HG02623 (cell line): ENCODE data around the gene PARD3.

Source experiments
- ATAC-seq: cut with Tn5 transposase; IDR thresholded peaks from one replicate; pipeline ENCODE4 v1.9.1; 2021; ENCODE audit warnings: moderate library complexity; ENCODE audit not compliant: unreplicated experiment

Gene PARD3

GRCh38 chr10:34335960-34336690 is 479.0 kb downstream of the PARD3 start:
- no peak for ATAC-seq

GRCh38 chr10:34334908-34335307 is 480.2 kb downstream of the PARD3 start:
- ATAC-seq, result no peak

- ATAC-seq, result no peak
These were observed 481.6 kb downstream of the PARD3 start for GRCh38 chr10:34333513-34333912.

GRCh38 chr10:34327184-34327583 is 487.9 kb downstream of the PARD3 start:
- no peak for ATAC-seq

- ATAC-seq, result no peak
These were observed 491.9 kb downstream of the PARD3 start for GRCh38 chr10:34323192-34323591.

GRCh38 chr10:34320265-34320664 is 494.8 kb downstream of the PARD3 start:
- no peak for ATAC-seq

- ATAC-seq, result no peak
These were observed 495.8 kb downstream of the PARD3 start for GRCh38 chr10:34319197-34319846.

GRCh38 chr10:34316154-34316553 is 498.9 kb downstream of the PARD3 start:
- no peak for ATAC-seq

- ATAC-seq, result no peak
These were observed 500.6 kb downstream of the PARD3 start for GRCh38 chr10:34314457-34314856.

GRCh38 chr10:34313888-34314287 is 501.2 kb downstream of the PARD3 start:
- no peak for ATAC-seq

GRCh38 chr10:34313353-34313752 is 501.7 kb downstream of the PARD3 start:
- ATAC-seq, result no peak

- ATAC-seq, result no peak
These were observed 503.4 kb downstream of the PARD3 start for GRCh38 chr10:34311679-34312078.

- no peak for ATAC-seq
These were observed 504.9 kb downstream of the PARD3 start for GRCh38 chr10:34310234-34310633.

GRCh38 chr10:34305189-34305588 is 509.9 kb downstream of the PARD3 start:
- no peak for ATAC-seq

GRCh38 chr10:34303022-34303421 is 512.1 kb downstream of the PARD3 start:
- no peak for ATAC-seq

- ATAC-seq, result no peak
These were observed 515.9 kb downstream of the PARD3 start for GRCh38 chr10:34299105-34299611.

- no peak for ATAC-seq
These were observed 516.7 kb downstream of the PARD3 start for GRCh38 chr10:34298346-34298818.

- ATAC-seq, result no peak
These were observed 517.4 kb downstream of the PARD3 start for GRCh38 chr10:34297541-34298345.

- no peak for ATAC-seq
These were observed 520.0 kb downstream of the PARD3 start for GRCh38 chr10:34295142-34295548.

GRCh38 chr10:34294137-34294536 is 521.0 kb downstream of the PARD3 start:
- no peak for ATAC-seq

- no peak for ATAC-seq
These were observed 522.4 kb downstream of the PARD3 start for GRCh38 chr10:34292675-34293074.
